Epithelial cell of prostate (primary cell): ENCODE measurements around the gene LMX1A.

Experiments
- DNase-seq: peaks from one replicate; pipeline ENCODE4 v3.0.0-alpha.2; 2011; ENCODE audit warnings: low read depth, low spot score
- H3K27ac ChIP-seq: fragments of 450-650 bp; 2 replicates; pipeline ENCODE4 v1.5.1; 2017; ENCODE audit warnings: mild to moderate bottlenecking

The LMX1A gene

GRCh38 chr1:165174491-165174890 lies 182.0 kb downstream of the LMX1A start:
- no peak overlapping the region for H3K27ac ChIP-seq
- no peak for DNase-seq

GRCh38 chr1:165173818-165174217 lies 182.7 kb downstream of the LMX1A start:
- DNase-seq, result no peak
- no peak overlapping the region for H3K27ac ChIP-seq

- no peak overlapping the region for H3K27ac ChIP-seq
- DNase-seq, result no peak
Observed at GRCh38 chr1:165173409-165173808, 183.1 kb downstream of the LMX1A start.

DNA sequence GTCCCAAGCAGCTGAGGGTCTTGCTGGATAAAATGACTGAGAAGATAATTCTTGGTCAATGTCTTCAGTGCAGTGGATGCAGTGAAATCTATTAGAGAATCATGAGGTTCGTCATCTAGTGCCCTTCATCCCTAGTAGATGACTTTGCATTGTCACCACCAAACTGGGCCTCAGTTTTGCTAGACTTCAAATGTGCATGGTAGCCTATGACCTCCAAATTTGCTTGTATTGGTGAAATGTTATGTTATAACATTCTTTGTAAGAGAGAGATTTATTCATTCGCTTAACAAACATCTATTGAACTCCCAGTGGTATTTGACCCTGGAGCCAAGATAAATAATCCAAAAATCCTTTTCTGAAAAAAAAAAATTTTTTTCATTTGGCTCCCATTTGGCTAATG lies 183.8 kb downstream of the LMX1A start:
- no peak for DNase-seq
- no peak overlapping the region for H3K27ac ChIP-seq

GRCh38 chr1:165169729-165170128 lies 186.8 kb downstream of the LMX1A start:
- peak overlapping the region; percentile 31 for H3K27ac ChIP-seq
- no peak for DNase-seq

DNA sequence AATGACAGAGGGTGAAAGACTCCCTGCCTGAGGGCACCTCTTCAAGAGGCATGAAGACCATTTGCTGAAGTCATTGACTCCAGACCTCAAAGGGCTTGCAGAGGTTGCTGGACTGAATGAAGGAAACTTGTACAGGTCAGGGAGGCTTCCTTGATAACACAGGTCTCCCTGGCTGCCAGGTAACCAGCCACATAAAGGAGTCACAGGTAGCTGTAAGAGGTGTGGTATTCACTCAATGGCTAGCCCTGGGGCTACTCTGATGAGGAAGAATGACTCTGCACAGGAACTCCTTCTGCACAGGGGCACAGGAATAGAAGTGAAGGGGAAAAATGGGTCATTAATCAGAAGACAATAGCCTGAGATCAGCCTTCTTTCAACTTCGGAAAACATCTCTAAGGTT lies 187.5 kb downstream of the LMX1A start:
- peak overlapping the region; percentile 31 for H3K27ac ChIP-seq
- peak; percentile 75 for DNase-seq

DNA sequence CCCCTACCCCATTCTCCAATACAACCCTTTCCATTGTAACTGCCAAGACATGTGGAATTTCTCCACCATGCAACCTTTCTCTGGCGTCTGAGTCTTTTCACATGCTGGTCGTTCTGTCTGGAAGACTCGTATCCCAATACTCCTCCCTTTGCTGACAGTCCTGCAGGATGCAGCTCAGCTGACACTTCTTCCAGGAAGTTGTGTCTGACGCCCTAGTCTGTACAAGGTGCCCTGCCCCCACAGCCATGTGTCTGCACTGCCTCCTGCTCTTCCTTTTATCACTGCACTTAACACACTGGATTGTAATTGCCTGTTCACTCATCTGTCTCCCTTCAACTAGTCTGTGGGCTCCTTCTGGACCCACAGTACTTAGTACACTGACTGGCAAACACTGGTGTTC lies 188.0 kb downstream of the LMX1A start:
- no peak for DNase-seq
- peak overlapping the region; percentile 31 for H3K27ac ChIP-seq

DNA sequence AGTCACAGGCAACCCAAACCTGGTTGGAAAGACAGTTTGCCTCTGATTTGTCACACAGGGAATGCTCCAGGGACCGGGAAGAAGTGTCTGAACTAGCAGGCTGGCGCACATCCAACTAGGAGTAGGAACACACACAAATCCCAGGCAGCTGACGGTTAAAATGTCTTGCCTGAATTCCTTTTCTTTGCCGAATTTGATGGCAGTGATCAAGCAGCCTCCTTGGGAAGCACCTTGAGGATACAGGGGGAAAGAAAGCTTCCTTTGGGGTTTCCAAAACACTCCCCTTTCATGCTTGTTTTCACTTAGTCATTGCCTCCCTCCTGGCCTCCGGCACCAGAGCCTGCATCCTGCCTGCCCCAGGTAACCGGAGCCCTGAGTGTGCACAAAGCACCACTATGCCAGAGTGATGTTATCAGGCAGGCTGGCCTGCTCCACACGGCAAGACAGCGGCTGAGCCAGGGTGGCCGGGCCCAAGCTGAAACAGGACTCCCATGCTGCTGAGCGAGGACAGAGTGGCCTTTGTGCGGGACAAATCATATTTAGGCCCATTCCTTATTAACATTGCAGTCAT lies 193.8 kb downstream of the LMX1A start:
- peak; percentile 43 for DNase-seq
- H3K27ac ChIP-seq, result peak overlapping the region; percentile 32

DNA sequence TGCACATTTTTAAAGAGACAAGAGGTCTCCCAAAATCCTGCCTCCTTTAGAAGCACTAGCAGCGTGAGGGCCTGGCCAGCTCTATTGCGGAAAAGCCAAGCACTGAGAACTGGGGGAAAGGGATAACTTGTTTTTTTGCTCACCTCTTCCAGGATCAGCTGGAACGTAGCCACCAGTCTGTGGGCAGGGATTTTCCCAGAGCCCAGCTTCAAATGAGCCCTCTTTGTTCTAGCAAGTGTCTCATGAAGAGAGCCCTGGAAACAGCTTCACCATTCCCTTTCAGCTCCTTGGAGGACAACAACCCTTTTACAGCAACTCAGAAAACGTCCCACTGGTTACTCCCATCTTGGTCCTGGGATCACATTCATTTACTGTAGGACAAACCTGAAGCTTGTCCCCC lies 195.4 kb downstream of the LMX1A start:
- DNase-seq, result no peak
- no peak overlapping the region for H3K27ac ChIP-seq

- no peak overlapping the region for H3K27ac ChIP-seq
- no peak for DNase-seq
Observed at GRCh38 chr1:165153182-165153581, 203.3 kb downstream of the LMX1A start.

- DNase-seq, result no peak
- H3K27ac ChIP-seq, result no peak overlapping the region
Observed at GRCh38 chr1:165152727-165153126, 203.8 kb downstream of the LMX1A start.

GRCh38 chr1:165152109-165152508 lies 204.4 kb downstream of the LMX1A start:
- H3K27ac ChIP-seq, result no peak overlapping the region
- no peak for DNase-seq
